SK-N-DZ (cell line): ENCODE measurements around the gene KIN. TPM values are rescaled to one million over a fixed set of nuclear protein-coding genes. Genes with fewer than 3 reads are reported as not detected.
"Not testable (repeated sequence)": the region's sequence is repeated elsewhere in the genome, so short reads cannot be mapped to it uniquely, and the experiment has no call there.

Experiments
- DNase-seq: peaks from one replicate; pipeline ENCODE4 v3.0.0-alpha.2; 2015; ENCODE audit warnings: low spot score
- polyA plus RNA-seq, 2 experiments: library from polyadenylated mRNA; depleted of rRNA; stranded (reverse); fragments of >200 nt; gene quantifications; 2 replicates each; pipeline ENCODE4 v1.2.3, GENCODE V29; 2014

The KIN gene
- polyA plus RNA-seq (2014; cell fraction: cytosol; rRNA removed) = 13.6 and 13.9 TPM in 2 replicates
- polyA plus RNA-seq (2014; cell fraction: nucleus; rRNA removed) = 14.1 and 26.3 TPM in 2 replicates

GRCh38 chr10:7787857-7788638 is at the start of gene KIN, which contains the start of gene ATP5F1C:
KIN (minus strand) TSS chr10:7787993; CDS start chr10:7787933, 60 bp downstream.
ATP5F1C (plus strand) TSS chr10:7788177; CDS start chr10:7788208, 31 bp downstream.
- peak; percentile 98 for DNase-seq

- DNase-seq = no peak
These were observed 48.8 kb upstream of the KIN start for GRCh38 chr10:7836571-7836970.

- DNase-seq = no peak
These were observed 46.5 kb upstream of the KIN start for GRCh38 chr10:7834262-7834661.

GRCh38 chr10:7833210-7833609 is 45.4 kb upstream of the KIN start:
- DNase-seq = no peak

- no peak for DNase-seq
These were observed 44.3 kb upstream of the KIN start for GRCh38 chr10:7832060-7832459.

GRCh38 chr10:7829289-7829834 is 41.6 kb upstream of the KIN start:
- no peak for DNase-seq

GRCh38 chr10:7826971-7827370 is 39.2 kb upstream of the KIN start:
- no peak for DNase-seq

- DNase-seq = no peak
These were observed 36.5 kb upstream of the KIN start for GRCh38 chr10:7824251-7824650.

- DNase-seq = peak; percentile 46
These were observed 31.3 kb upstream of the KIN start for GRCh38 chr10:7819121-7819460.

GRCh38 chr10:7818295-7819120 is 30.7 kb upstream of the KIN start, which contains the start of gene TAF3:
TAF3 (plus strand) TSS chr10:7818505; CDS start chr10:7818710, 205 bp downstream.
- peak; percentile 93 for DNase-seq

GRCh38 chr10:7817984-7818294 is 30.1 kb upstream of the KIN start:
- no peak for DNase-seq

GRCh38 chr10:7817576-7817975 is 29.8 kb upstream of the KIN start:
- DNase-seq = no peak

- no peak for DNase-seq
These were observed 25.7 kb upstream of the KIN start for GRCh38 chr10:7813481-7813880.

- not testable (repeated sequence) for DNase-seq
These were observed 23.9 kb upstream of the KIN start for GRCh38 chr10:7811743-7812142.

GRCh38 chr10:7811000-7811399 is 23.2 kb upstream of the KIN start:
- no peak for DNase-seq

- no peak for DNase-seq
These were observed 22.6 kb upstream of the KIN start for GRCh38 chr10:7810443-7810842.

- no peak for DNase-seq
These were observed 21.0 kb upstream of the KIN start for GRCh38 chr10:7808686-7809267.

- DNase-seq = no peak
These were observed 16.9 kb upstream of the KIN start for GRCh38 chr10:7804741-7805140.

GRCh38 chr10:7804216-7804615 is 16.4 kb upstream of the KIN start:
- no peak for DNase-seq

- DNase-seq = no peak
These were observed 14.8 kb upstream of the KIN start for GRCh38 chr10:7802606-7803005.

GRCh38 chr10:7797582-7797981 is 9.8 kb upstream of the KIN start:
- no peak for DNase-seq

- no peak for DNase-seq
These were observed 7.8 kb upstream of the KIN start for GRCh38 chr10:7795605-7796004.
